Activated B cell treated with CpG ODN at 0.5 μM for 24 hours (primary cell): Measurements from ENCODE around the gene B3GAT2. TPM values are rescaled to one million over a fixed set of nuclear protein-coding genes. Genes with fewer than 3 reads are reported as not detected.

Experiments used
- ATAC-seq: fragments of 200-7000 bp; cut with Tn5 transposase; one replicate; pipeline ENCODE4 v1.10.0; 2021; ENCODE audit warnings: low read depth, mild to moderate bottlenecking, moderate library complexity
- CTCF ChIA-PET: fragments of 350-600 bp; sonication (Branson Sonifier 250); formaldehyde crosslinking; loops from one replicate; lab custom pipeline; 2021; ENCODE audit warnings: antibody characterized with exemption; lab: Charles Lee
- POLR2A ChIA-PET: fragments of 350-600 bp; sonication (Branson Sonifier 250); formaldehyde crosslinking; loops from one replicate; lab custom pipeline; 2021; ENCODE audit warnings: antibody characterized with exemption; lab: Charles Lee
- DNase-seq: peaks from one replicate; pipeline ENCODE4 v3.0.0; 2022
- H3K27ac Mint-ChIP-seq: one replicate; pipeline ENCODE4 v1.8.0; 2020; ENCODE audit warnings: mixed read lengths
- H3K27me3 Mint-ChIP-seq: one replicate; pipeline ENCODE4 v1.8.0; 2021; ENCODE audit warnings: mixed read lengths
- H3K36me3 Mint-ChIP-seq: one replicate; pipeline ENCODE4 v1.8.0; 2021; ENCODE audit warnings: low read depth, mixed read lengths
- H3K4me1 Mint-ChIP-seq: one replicate; pipeline ENCODE4 v1.8.0; 2021; ENCODE audit warnings: mixed read lengths
- H3K4me3 Mint-ChIP-seq: one replicate; pipeline ENCODE4 v1.8.0; 2020; ENCODE audit warnings: mild to moderate bottlenecking, mixed read lengths
- H3K9me3 Mint-ChIP-seq: one replicate; pipeline ENCODE4 v1.8.0; 2020; ENCODE audit warnings: mixed read lengths
- CTCF ChIP-seq: fragments of 200-600 bp; IDR thresholded peaks from one replicate; pipeline ENCODE4 v1.8.0; 2022; ENCODE audit warnings: antibody characterized with exemption, mild to moderate bottlenecking
- intact Hi-C: fragments of 100-400 bp; cut with micrococcal nuclease; formaldehyde crosslinking; loops from one replicate; pipeline ENCODE4 v1.15.1; 2024
- total RNA-seq: library from RNA; stranded (reverse); gene quantifications from 2 replicates; pipeline ENCODE4 v1.2.3, GENCODE V29; 2022

The B3GAT2 gene
- total RNA-seq, 1 donor from 2014 or later = not detected

GRCh38 chr6:70842541-70842940, 114.3 kb downstream of the B3GAT2 start:
- intact Hi-C loops = no loop called here
- ATAC-seq (no peak), DNase-seq (no peak)
- ChIA-PET POLR2A (no interaction called here), CTCF (interaction anchor here (0.9 kb wide), 1 partner anchor 42 kb away, joined by 4 read pairs; no protein-coding TSS in a partner anchor)
- Mint-ChIP-seq H3K4me1 (peaks cover 5% of the 10 kb centered on the region), H3K9me3 (no peaks in the 10 kb centered on the region), H3K36me3 (peaks cover 27% of the 10 kb centered on the region), H3K27ac (no peak overlapping the region), H3K27me3 (no peaks in the 10 kb centered on the region), H3K4me3 (no peak overlapping the region)
- no peak for TF ChIP-seq CTCF

- CTCF ChIA-PET = no interaction called here
- Mint-ChIP-seq H3K4me3 (no peak overlapping the region), H3K27ac (no peak overlapping the region), H3K27me3 (no peaks in the 10 kb centered on the region), H3K4me1 (no peaks in the 10 kb centered on the region), H3K36me3 (peaks cover 26% of the 10 kb centered on the region), H3K9me3 (no peaks in the 10 kb centered on the region)
- TF ChIP-seq CTCF = no peak
- DNase-seq (no peak), ATAC-seq (no peak)
- intact Hi-C loops = no loop called here
- POLR2A ChIA-PET = no interaction called here
Observed at GRCh38 chr6:70841112-70841511, 115.7 kb downstream of the B3GAT2 start.

GRCh38 chr6:70839286-70840266, 117.3 kb downstream of the B3GAT2 start:
- ChIA-PET CTCF (no interaction called here), POLR2A (no interaction called here)
- H3K27ac Mint-ChIP-seq = no peak overlapping the region
- TF ChIP-seq CTCF = no peak
- H3K27me3 Mint-ChIP-seq = no peaks in the 10 kb centered on the region
- no peak overlapping the region for H3K4me3 Mint-ChIP-seq
- H3K9me3 Mint-ChIP-seq = no peaks in the 10 kb centered on the region
- ATAC-seq (no peak), DNase-seq (no peak)
- no peaks in the 10 kb centered on the region for H3K4me1 Mint-ChIP-seq
- peaks cover 22% of the 10 kb centered on the region for H3K36me3 Mint-ChIP-seq
- intact Hi-C loops = no loop called here

GRCh38 chr6:70838907-70839285, 118.0 kb downstream of the B3GAT2 start:
- POLR2A ChIA-PET = no interaction called here
- Mint-ChIP-seq H3K27ac (no peak overlapping the region), H3K27me3 (no peaks in the 10 kb centered on the region), H3K4me1 (no peaks in the 10 kb centered on the region), H3K36me3 (peaks cover 22% of the 10 kb centered on the region), H3K9me3 (no peaks in the 10 kb centered on the region), H3K4me3 (no peak overlapping the region)
- no peak for ATAC-seq
- no peak for DNase-seq
- no peak for TF ChIP-seq CTCF
- CTCF ChIA-PET = no interaction called here
- intact Hi-C loops = no loop called here

- intact Hi-C loops = no loop called here
- DNase-seq = no peak
- Mint-ChIP-seq H3K4me3 (no peak overlapping the region), H3K4me1 (no peaks in the 10 kb centered on the region), H3K27me3 (no peaks in the 10 kb centered on the region), H3K36me3 (peaks cover 18% of the 10 kb centered on the region), H3K27ac (no peak overlapping the region), H3K9me3 (peaks cover 5% of the 10 kb centered on the region)
- POLR2A ChIA-PET = no interaction called here
- no peak for ATAC-seq
- CTCF ChIA-PET = no interaction called here
- TF ChIP-seq CTCF = no peak
Observed at GRCh38 chr6:70834520-70834919, 122.3 kb downstream of the B3GAT2 start.
